Endothelial cell of umbilical vein (primary cell): ENCODE measurements around the gene PXK. TPM values are rescaled to one million over a fixed set of nuclear protein-coding genes. Genes with fewer than 3 reads are reported as not detected.

Experiments used
- BruUV-seq: library from RNA; stranded (reverse); fragments of 400-500 nt; replicated peaks from 2 replicates; lab custom pipeline; 2021; lab: Mats Ljungman, UMichigan
- CTCF ChIA-PET: fragments of 300-600, 350-600 bp; sonication (Branson Sonifier 250); formaldehyde crosslinking; loops from one replicate; lab custom pipeline; 2021; ENCODE audit warnings: antibody characterized with exemption, inconsistent platforms; lab: Charles Lee
- POLR2A ChIA-PET: fragments of 300-600, 350-600 bp; sonication (Branson Sonifier 250); formaldehyde crosslinking; loops from one replicate; lab custom pipeline; 2021; ENCODE audit warnings: antibody characterized with exemption, inconsistent platforms; lab: Charles Lee
- DNase-seq: peaks from one replicate; pipeline ENCODE4 v3.0.0-alpha.2; 2011; ENCODE audit warnings: low read depth, low spot score
- FAIRE-seq: peaks from 2 replicates; lab custom pipeline; 2011; peaks lifted over from hg19 to GRCh38; lab: Jason Lieb, UNC
- H2AFZ ChIP-seq: 2 replicates; pipeline ENCODE4 v1.6.0; 2012; ENCODE audit warnings: low read depth, low read length, control low read depth, inconsistent platforms
- H3K27ac ChIP-seq: 2 replicates; pipeline ENCODE4 v1.5.1; 2011; ENCODE audit warnings: low read depth, mild to moderate bottlenecking, control low read depth, low read length, moderate library complexity; ENCODE audit not compliant: insufficient read depth
- H3K27me3 ChIP-seq, 2 experiments: 2 replicates each; pipeline versions ENCODE4 v1.6.0 to v1.6.1; 2011; ENCODE audit warnings: low read length in 2 of 2, mixed read lengths in 1 of 2; ENCODE audit not compliant: control insufficient read depth in 2 of 2, insufficient read depth in 2 of 2
- H3K36me3 ChIP-seq, 2 experiments: 2 replicates in 1 of 2; 3 replicates in 1 of 2; pipeline ENCODE4 v1.5.1; 2011; ENCODE audit warnings: low read length in 2 of 2, mild to moderate bottlenecking in 1 of 2, moderate library complexity in 1 of 2; ENCODE audit not compliant: control insufficient read depth in 2 of 2, insufficient read depth in 2 of 2; ENCODE audit errors: extremely low read depth in 1 of 2
- H3K4me1 ChIP-seq: 3 replicates; pipeline ENCODE4 v1.5.1; 2011; ENCODE audit warnings: mild to moderate bottlenecking, low read length; ENCODE audit not compliant: control insufficient read depth, insufficient read depth; ENCODE audit errors: extremely low read depth
- H3K4me2 ChIP-seq: 2 replicates; pipeline ENCODE4 v1.6.1; 2011; ENCODE audit warnings: low read length, control low read depth, mixed read lengths; ENCODE audit not compliant: insufficient read depth
- H3K4me3 ChIP-seq, 3 experiments: fragments of 200-600 bp in 1 of 3; sonication (generic), shearing (Covaris generic) in 1 of 3; replicated peaks in 1 of 3; 2 replicates each; pipeline ENCODE4 v1.5.1; 2011 to 2016; ENCODE audit warnings: control low read depth in 3 of 3, low read length in 3 of 3, mild to moderate bottlenecking in 2 of 3, inconsistent platforms in 1 of 3, low read depth in 1 of 3, moderate library complexity in 1 of 3; ENCODE audit not compliant: insufficient read depth in 1 of 3
- H3K79me2 ChIP-seq: 2 replicates; pipeline ENCODE4 v1.6.0; 2012; ENCODE audit warnings: low read length, inconsistent platforms; ENCODE audit not compliant: control insufficient read depth, insufficient read depth
- H3K9ac ChIP-seq: replicated peaks from 2 replicates; pipeline ENCODE3; 2011; ENCODE audit warnings: low read length, control low read depth; ENCODE audit not compliant: insufficient read depth; ENCODE audit errors: extremely low read depth
- H3K9me1 ChIP-seq: replicated peaks from 3 replicates; pipeline ENCODE4 v1.6.0; 2011; ENCODE audit warnings: mild to moderate bottlenecking, low read length; ENCODE audit not compliant: control insufficient read depth, insufficient read depth; ENCODE audit errors: extremely low read depth
- H3K9me3 ChIP-seq: replicated peaks from 2 replicates; pipeline ENCODE4 v1.5.1; 2012; ENCODE audit warnings: low read length, inconsistent platforms; ENCODE audit not compliant: control insufficient read depth, insufficient read depth
- H4K20me1 ChIP-seq: replicated peaks from 2 replicates; pipeline ENCODE3; 2011; ENCODE audit warnings: mild to moderate bottlenecking, low read length; ENCODE audit not compliant: control insufficient read depth, insufficient read depth; ENCODE audit errors: extremely low read depth
- EZH2 ChIP-seq: IDR thresholded peaks from 2 replicates; pipeline ENCODE4 v1.6.1; 2012; ENCODE audit warnings: borderline replicate concordance, low read depth, mild to moderate bottlenecking, moderate library complexity, low read length, inconsistent platforms; ENCODE audit not compliant: severe bottlenecking
- FOS ChIP-seq: IDR thresholded peaks from 2 replicates; pipeline ENCODE4 v1.6.1; 2011; ENCODE audit warnings: mild to moderate bottlenecking, low read length, moderate library complexity, borderline replicate concordance; ENCODE audit not compliant: insufficient read depth
- GATA2 ChIP-seq: IDR thresholded peaks from 2 replicates; pipeline ENCODE4 v1.7.0; 2011; ENCODE audit warnings: low read depth, mild to moderate bottlenecking, moderate library complexity, mixed read lengths, low read length; ENCODE audit not compliant: insufficient read length, insufficient read depth
- JUN ChIP-seq: IDR thresholded peaks from 2 replicates; pipeline ENCODE4 v1.6.1; 2011; ENCODE audit warnings: borderline replicate concordance, low read depth; ENCODE audit not compliant: insufficient read length, insufficient read depth
- MYC ChIP-seq: IDR thresholded peaks from one replicate; pipeline ENCODE4 v1.6.1; 2011; ENCODE audit warnings: mild to moderate bottlenecking, low read depth, low read length
- POLR2A ChIP-seq: IDR thresholded peaks from 2 replicates; pipeline ENCODE4 v1.6.1; 2012; ENCODE audit warnings: low read depth, mild to moderate bottlenecking, control low read depth, low read length
- POLR2AphosphoS5 ChIP-seq: IDR thresholded peaks from 2 replicates; pipeline ENCODE4 v1.6.1; 2012; ENCODE audit warnings: low read depth, mild to moderate bottlenecking, control low read depth, low read length, moderate library complexity; ENCODE audit not compliant: insufficient read depth
- dilution Hi-C: fragments of 300-500 bp; cut with MboI; formaldehyde crosslinking; loops from one replicate; pipeline ENCODE4 v1.15.0; 2019; ENCODE audit warnings: low sequenced_read_pairs; ENCODE audit not compliant: extremely low pct_ligation_motif_present
- intact Hi-C: fragments of 100-400 bp; cut with micrococcal nuclease; formaldehyde crosslinking; loops from one replicate; pipeline ENCODE4 v1.10.0; 2022
- polyA plus RNA-seq, 4 experiments: library from polyadenylated mRNA; depleted of rRNA in 3 of 4; stranded (reverse) in 3 of 4; unstranded in 1 of 4; fragments of >200 nt; gene quantifications; 2 replicates each; pipeline versions ENCODE4 v1.2.1 to v1.2.3, GENCODE V29; 2011 to 2012; ENCODE audit warnings: missing spikeins in 1 of 4
- total RNA-seq: library from RNA; stranded (reverse); gene quantifications from 2 replicates; pipeline ENCODE4 v1.2.3, GENCODE V29; 2021
- TF ChIP-seq, protein P1 (sequence below): IDR thresholded peaks from 2 replicates; pipeline ENCODE4 v1.6.1; 2011; ENCODE audit not compliant: insufficient read depth, insufficient read length
- TF ChIP-seq, protein P2 (sequence below), 2 donors: IDR thresholded peaks; 1 replicate in 1 of 2; 2 replicates in 1 of 2; pipeline ENCODE4 v1.5.1; 2011; ENCODE audit warnings: low read length in 2 of 2, mild to moderate bottlenecking in 2 of 2, moderate library complexity in 2 of 2, control low read depth in 1 of 2, inconsistent platforms in 1 of 2, low read depth in 1 of 2; ENCODE audit not compliant: insufficient read depth in 1 of 2; ENCODE audit errors: extremely low read depth in 1 of 2

PXK gene
- total and polyA plus RNA-seq, 2 donors (not counting 3 experiments of a cell fraction or from before 2014, with no cell fraction given) = 11.3 to 14.6 TPM

DNA sequence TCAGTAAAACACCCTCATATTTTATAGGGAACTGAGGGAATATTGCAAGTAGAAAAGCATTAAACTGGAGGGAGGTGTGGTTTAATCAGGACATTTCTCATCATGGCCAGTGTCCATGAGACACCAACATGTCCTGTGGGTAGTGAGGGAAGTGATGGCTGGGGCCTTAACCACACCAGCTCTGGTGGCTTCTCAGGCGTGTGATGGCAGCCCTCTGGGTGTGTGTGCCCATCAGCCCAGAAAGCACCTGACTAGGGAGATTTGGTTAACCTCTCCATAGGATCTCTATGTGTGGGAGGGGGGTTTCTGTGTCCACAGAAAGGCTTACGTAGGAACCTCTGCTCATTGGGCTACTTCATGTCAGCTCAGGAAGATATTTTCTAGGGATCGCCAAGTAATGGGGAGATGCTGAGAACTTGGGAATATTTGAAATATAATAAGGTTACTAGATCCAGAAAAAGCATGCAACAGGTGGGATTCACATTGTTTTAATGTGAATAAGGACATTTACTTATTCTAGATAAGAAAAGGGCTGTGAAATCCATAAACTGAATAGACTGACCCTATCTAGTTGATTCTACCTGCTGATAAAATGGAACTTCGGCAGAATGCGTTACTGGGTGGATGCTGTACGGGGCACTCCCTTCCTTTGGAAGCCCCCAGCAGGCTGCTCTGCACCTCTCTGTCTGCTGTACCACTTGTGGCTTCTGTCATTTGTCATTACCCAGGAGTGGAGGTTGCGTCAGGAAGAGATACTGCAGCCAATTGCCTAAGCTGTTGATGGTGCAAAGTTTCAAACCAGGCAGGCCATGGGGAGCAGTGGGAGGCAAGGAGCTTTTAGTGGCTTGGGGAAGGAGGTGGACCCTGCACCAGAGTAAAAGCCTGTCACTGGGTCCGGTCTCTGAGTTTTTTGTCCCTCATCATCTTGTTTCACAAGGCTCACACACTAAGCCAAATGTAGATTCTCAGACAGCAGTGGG, 79.4 kb downstream of the PXK start:
- Histone ChIP-seq H3K4me1 (no peaks in the 10 kb centered on the region), H4K20me1 (no peaks in the 10 kb centered on the region), H2AFZ (no peak overlapping the region), H3K4me3 (no peak overlapping the region), H3K79me2 (no peaks in the 10 kb centered on the region), H3K27ac (no peak overlapping the region), H3K9me1 (no peaks in the 10 kb centered on the region), H3K36me3 (peaks cover 0 to 8% of the 10 kb centered on the region in 2 experiments), H3K4me2 (no peak overlapping the region), H3K9me3 (no peaks in the 10 kb centered on the region), H3K9ac (no peak overlapping the region), H3K27me3 (no peaks in the 10 kb centered on the region)
- dilution Hi-C loops = no loop called here
- no TSS peak for BruUV-seq
- TF ChIP-seq EZH2 (no peak), POLR2AphosphoS5 (no peak), JUN (no peak), FOS (no peak), POLR2A (no peak), GATA2 (no peak), MYC (no peak)
- TF ChIP-seq, protein P1, sequence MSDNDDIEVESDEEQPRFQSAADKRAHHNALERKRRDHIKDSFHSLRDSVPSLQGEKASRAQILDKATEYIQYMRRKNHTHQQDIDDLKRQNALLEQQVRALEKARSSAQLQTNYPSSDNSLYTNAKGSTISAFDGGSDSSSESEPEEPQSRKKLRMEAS = no peak
- TF ChIP-seq, protein P2, sequence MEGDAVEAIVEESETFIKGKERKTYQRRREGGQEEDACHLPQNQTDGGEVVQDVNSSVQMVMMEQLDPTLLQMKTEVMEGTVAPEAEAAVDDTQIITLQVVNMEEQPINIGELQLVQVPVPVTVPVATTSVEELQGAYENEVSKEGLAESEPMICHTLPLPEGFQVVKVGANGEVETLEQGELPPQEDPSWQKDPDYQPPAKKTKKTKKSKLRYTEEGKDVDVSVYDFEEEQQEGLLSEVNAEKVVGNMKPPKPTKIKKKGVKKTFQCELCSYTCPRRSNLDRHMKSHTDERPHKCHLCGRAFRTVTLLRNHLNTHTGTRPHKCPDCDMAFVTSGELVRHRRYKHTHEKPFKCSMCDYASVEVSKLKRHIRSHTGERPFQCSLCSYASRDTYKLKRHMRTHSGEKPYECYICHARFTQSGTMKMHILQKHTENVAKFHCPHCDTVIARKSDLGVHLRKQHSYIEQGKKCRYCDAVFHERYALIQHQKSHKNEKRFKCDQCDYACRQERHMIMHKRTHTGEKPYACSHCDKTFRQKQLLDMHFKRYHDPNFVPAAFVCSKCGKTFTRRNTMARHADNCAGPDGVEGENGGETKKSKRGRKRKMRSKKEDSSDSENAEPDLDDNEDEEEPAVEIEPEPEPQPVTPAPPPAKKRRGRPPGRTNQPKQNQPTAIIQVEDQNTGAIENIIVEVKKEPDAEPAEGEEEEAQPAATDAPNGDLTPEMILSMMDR (IDR thresholded peaks at IDR 0.05; ENCODE audit: extremely low read depth in 1 of 2, insufficient read depth in 1 of 2, low read depth in 1 of 2, low read length in 2 of 2) = no peak
- ChIA-PET CTCF (interaction anchor here (0.9 to 3.0 kb wide), 8 partner anchors 11 to 106 kb away, joined by 3 to 8 read pairs (median 6); partner anchors contain the start of genes HTD2, PDHB and RPP14), POLR2A (no interaction called here)
- intact Hi-C loops = no loop called here
- no peak for DNase-seq
- no peak for FAIRE-seq
